ENCODE data around the gene CTTNBP2NL. TPM values are rescaled to one million over a fixed set of nuclear protein-coding genes. Genes with fewer than 3 reads are reported as not detected.

The CTTNBP2NL gene
- polyA plus RNA-seq, 2 of the 4 experiments (the other 2 are of a cell fraction): 5.8 to 8.7 TPM

DNA sequence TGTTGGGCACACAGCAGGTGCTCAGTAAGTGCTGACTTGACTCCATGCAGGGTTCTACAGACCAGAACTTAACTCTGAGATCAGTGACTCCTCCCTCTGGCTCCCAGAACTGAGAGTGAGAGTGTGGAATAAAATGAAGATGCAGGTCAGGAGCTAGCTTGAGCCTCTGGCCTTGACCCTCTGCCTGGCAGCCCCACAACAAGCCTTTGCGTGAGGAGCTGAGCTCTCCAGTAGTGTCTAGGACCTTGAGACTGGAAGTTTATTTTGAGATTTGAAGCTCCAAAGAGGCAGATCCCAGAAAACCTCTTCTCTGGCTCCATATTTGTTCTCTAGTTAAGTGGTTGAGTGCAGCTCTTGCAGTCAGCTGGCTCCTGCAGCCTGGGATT is 109.4 kb downstream of the CTTNBP2NL start:
- POLR2A ChIA-PET: no interaction called here
- no peak for FAIRE-seq
- 92% methylated on average over 1 of the region's 1 CpG for WGBS (ENCODE audit: missing lambda C conversion rate)

DNA sequence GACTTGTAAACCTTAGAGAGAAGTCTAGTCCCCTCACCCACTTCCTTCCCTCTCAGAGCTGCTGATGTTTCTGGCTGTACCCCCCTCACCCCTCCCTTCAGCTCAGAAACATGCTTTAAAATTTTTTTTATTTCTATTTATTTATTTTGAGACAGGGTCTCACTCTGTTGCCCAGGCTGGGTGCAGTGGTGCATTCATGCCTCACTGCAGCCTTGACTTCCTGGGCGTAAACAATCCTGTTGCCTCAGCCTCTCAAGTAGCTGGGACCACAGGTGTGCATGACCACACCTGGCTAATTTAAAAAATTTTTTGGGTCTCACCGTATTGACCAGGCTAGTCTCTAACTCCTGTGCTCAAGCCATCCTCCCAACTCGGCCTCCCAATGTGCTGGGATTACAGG is 109.9 kb downstream of the CTTNBP2NL start:
- CTCF ChIA-PET: interaction anchor here (1.0 to 1.1 kb wide), 2 partner anchors 14 to 18 kb away, joined by 3 to 4 read pairs; no protein-coding TSS in a partner anchor
- Histone ChIP-seq H3K4me2 (no peak overlapping the region), H3K27ac (no peak overlapping the region), H3K4me3 (no peak overlapping the region), H3K9me3 (no peaks in the 10 kb centered on the region), H3K4me1 (peaks cover 6% of the 10 kb centered on the region; the same call in 2 of the 3 replicates)
- WGBS (ENCODE audit: missing lambda C conversion rate): 78% methylated on average over 3 of the region's 3 CpGs
- TF ChIP-seq KDM1A (IDR thresholded peaks at IDR 0.05; ENCODE audit: low read depth): no peak
- no peak for TF ChIP-seq POLR2AphosphoS2 (conservative IDR thresholded peaks at IDR 0.05; ENCODE audit: low read length)
- TF ChIP-seq ZC3H11A (IDR thresholded peaks at IDR 0.05): no peak
- TF ChIP-seq, protein P1, sequence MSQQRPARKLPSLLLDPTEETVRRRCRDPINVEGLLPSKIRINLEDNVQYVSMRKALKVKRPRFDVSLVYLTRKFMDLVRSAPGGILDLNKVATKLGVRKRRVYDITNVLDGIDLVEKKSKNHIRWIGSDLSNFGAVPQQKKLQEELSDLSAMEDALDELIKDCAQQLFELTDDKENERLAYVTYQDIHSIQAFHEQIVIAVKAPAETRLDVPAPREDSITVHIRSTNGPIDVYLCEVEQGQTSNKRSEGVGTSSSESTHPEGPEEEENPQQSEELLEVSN (IDR thresholded peaks at IDR 0.05; ENCODE audit: borderline replicate concordance, low read depth): no peak
- TF ChIP-seq HOXA7 (CRISPR knock-in tag; IDR thresholded peaks at IDR 0.05): no peak
- no peak for TF ChIP-seq ZFP36 (IDR thresholded peaks at IDR 0.05; ENCODE audit: borderline replicate concordance, partially characterized antibody)
- TF ChIP-seq POLR2A (IDR thresholded peaks at IDR 0.05; ENCODE audit: low read length): no peak
- TF ChIP-seq MAFK (IDR thresholded peaks at IDR 0.05; ENCODE audit: partially characterized antibody): no peak
- no peak for TF ChIP-seq HEYL (CRISPR knock-in tag; IDR thresholded peaks at IDR 0.05)
- no peak for TF ChIP-seq NR3C1 (IDR thresholded peaks at IDR 0.05)
- TF ChIP-seq RAD21 (conservative IDR thresholded peaks at IDR 0.05 in 1 of 2, IDR thresholded peaks at IDR 0.05 in 1 of 2): no peak
- no peak for TF ChIP-seq CHD2 (IDR thresholded peaks at IDR 0.05; ENCODE audit: low read length, partially characterized antibody)
- TF ChIP-seq HDAC2 (IDR thresholded peaks at IDR 0.05): no peak
- TF ChIP-seq EHMT2 (IDR thresholded peaks at IDR 0.05; ENCODE audit: low read depth): no peak
- TF ChIP-seq USF2 (IDR thresholded peaks at IDR 0.05): no peak
- TF ChIP-seq, protein P2, sequence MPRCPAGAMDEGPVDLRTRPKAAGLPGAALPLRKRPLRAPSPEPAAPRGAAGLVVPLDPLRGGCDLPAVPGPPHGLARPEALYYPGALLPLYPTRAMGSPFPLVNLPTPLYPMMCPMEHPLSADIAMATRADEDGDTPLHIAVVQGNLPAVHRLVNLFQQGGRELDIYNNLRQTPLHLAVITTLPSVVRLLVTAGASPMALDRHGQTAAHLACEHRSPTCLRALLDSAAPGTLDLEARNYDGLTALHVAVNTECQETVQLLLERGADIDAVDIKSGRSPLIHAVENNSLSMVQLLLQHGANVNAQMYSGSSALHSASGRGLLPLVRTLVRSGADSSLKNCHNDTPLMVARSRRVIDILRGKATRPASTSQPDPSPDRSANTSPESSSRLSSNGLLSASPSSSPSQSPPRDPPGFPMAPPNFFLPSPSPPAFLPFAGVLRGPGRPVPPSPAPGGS (IDR thresholded peaks at IDR 0.05): no peak
- no peak for TF ChIP-seq RARB (CRISPR knock-in tag; IDR thresholded peaks at IDR 0.05)
- TF ChIP-seq ZSCAN20 (CRISPR knock-in tag; IDR thresholded peaks at IDR 0.05): no peak
- FAIRE-seq (no peak), DNase-seq (ENCODE audit: low read depth in 1 of 2, low spot score in 1 of 2) (no peak), ATAC-seq (no peak)
- POLR2A ChIA-PET: no interaction called here

More for the DNA sequence above, 109.4 kb downstream of the CTTNBP2NL start:
- Histone ChIP-seq H3K4me3 (no peak overlapping the region), H3K27ac (no peak overlapping the region), H3K4me2 (no peak overlapping the region), H3K9me3 (no peaks in the 10 kb centered on the region), H3K4me1 (peaks cover 6% of the 10 kb centered on the region; the same call in 2 of the 3 replicates)
- ATAC-seq (no peak), DNase-seq (ENCODE audit: low read depth in 1 of 2, low spot score in 1 of 2) (no peak)
- TF ChIP-seq ZC3H11A (IDR thresholded peaks at IDR 0.05): no peak
- TF ChIP-seq CTCF (IDR thresholded peaks at IDR 0.05): no peak
- no peak for TF ChIP-seq FOXS1 (CRISPR knock-in tag; IDR thresholded peaks at IDR 0.05)
- no peak for TF ChIP-seq MYC (IDR thresholded peaks at IDR 0.05; ENCODE audit: borderline replicate concordance, low read length)
- no peak for TF ChIP-seq HOXA7 (CRISPR knock-in tag; IDR thresholded peaks at IDR 0.05)
- TF ChIP-seq CHD4 (IDR thresholded peaks at IDR 0.05; ENCODE audit: borderline replicate concordance): no peak
- CTCF ChIA-PET: interaction anchor here (1.0 to 1.2 kb wide), 3 partner anchors 14 to 109 kb away, joined by 3 to 4 read pairs (median 3); no protein-coding TSS in a partner anchor
